ENCODE results near the gene PLP1.
"Not testable (repeated sequence)": the region's sequence is repeated elsewhere in the genome, so short reads cannot be mapped to it uniquely, and the experiment has no call there.

PLP1 gene

DNA sequence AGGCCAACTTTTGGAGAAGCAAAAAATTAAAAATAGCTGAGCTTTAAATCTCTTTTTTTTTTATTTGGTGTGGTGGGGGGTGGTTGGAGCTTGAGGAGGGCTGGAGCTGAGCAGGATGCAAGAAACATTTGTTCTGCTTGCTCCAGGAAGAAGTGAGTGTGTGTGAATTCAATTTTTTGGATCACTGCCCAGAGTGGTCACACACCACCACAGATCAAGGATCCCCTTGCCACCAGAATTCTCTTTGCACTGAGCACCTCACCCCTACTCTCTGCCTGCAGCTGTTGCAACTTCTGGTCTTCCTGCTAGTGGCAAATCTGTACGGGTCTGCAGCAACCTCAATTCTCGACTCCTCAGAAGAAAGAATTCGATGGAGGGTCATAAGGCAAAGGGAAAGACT is 19.9 kb upstream of the PLP1 start:
- no peak for DNase-seq (ENCODE audit: low read depth)
- no peak overlapping the region for H3K4me3 ChIP-seq (ENCODE audit: low read depth, low read length)
- no peak for TF ChIP-seq CTCF (conservative IDR thresholded peaks at IDR 0.05; ENCODE audit: low read depth, low read length)

- no peak overlapping the region for H3K4me3 ChIP-seq (ENCODE audit: low read depth, low read length)
- no peak for DNase-seq (ENCODE audit: low read depth)
- no peak for TF ChIP-seq CTCF (conservative IDR thresholded peaks at IDR 0.05; ENCODE audit: low read depth, low read length)
These were observed 18.1 kb upstream of the PLP1 start for GRCh38 chrX:103758555-103758954.

DNA sequence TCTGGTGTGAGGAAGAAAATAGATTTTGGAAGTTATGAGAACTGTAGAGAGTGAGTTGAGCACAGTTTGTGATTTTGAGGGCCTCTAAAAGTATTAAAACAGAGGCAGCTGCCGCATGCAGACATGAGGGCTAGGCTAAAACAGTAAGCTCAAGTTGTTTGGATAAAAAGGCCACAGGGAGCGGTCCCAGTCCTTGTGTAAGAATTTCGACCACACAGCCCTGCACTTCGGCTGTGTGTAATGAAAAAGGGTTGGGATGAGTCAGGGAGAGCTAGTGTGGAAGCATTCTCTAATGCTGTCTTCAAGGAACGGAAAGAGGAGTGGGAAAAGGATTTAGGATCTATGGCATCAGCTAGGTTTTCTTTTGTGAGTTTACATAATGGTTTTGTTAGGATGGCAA is 13.1 kb upstream of the PLP1 start:
- not testable (repeated sequence) for H3K4me3 ChIP-seq (ENCODE audit: low read depth, low read length)
- DNase-seq (ENCODE audit: low read depth) = peak; percentile 19

- DNase-seq (ENCODE audit: low read depth); H3K4me3 ChIP-seq (ENCODE audit: low read depth, low read length): not testable (repeated sequence)
These were observed 9.7 kb upstream of the PLP1 start for GRCh38 chrX:103766813-103767555.

- DNase-seq (ENCODE audit: low read depth) = no peak
- no peak overlapping the region for H3K4me3 ChIP-seq (ENCODE audit: low read depth, low read length)
- no peak for TF ChIP-seq CTCF (conservative IDR thresholded peaks at IDR 0.05; ENCODE audit: low read depth, low read length)
These were observed 3.2 kb upstream of the PLP1 start for GRCh38 chrX:103773445-103773844.

DNA sequence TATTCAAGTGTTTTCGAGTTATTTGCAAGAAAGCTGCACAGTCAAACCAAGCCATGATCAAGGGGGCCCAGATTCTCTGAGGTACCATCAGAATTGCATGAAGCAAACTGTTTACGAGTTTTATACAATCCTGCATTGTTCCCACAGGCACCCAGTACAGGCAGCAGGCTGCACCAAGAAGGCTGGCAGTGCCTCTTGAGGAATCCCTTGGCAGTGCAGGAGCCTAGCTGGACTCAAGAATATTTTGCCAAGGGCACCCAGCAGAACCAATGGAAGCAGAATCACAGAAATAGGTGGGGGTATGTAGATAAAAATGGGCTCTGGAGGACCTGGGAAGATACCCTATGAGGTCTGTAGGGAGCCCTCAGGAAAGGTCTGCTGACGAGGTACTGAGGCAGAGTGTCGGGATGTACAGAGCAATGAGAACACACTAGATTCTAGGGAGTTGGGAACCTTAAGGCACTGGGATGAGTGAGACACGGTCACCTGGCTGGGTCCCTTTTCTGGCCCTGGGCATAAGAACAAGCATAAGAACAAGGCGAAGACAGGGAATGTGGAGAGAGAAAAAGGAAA is 2.5 kb upstream of the PLP1 start:
- no peak overlapping the region for H3K4me3 ChIP-seq (ENCODE audit: low read depth, low read length)
- TF ChIP-seq CTCF (conservative IDR thresholded peaks at IDR 0.05; ENCODE audit: low read depth, low read length) = peak; percentile 56
- DNase-seq (ENCODE audit: low read depth) = peak; percentile 72

DNA sequence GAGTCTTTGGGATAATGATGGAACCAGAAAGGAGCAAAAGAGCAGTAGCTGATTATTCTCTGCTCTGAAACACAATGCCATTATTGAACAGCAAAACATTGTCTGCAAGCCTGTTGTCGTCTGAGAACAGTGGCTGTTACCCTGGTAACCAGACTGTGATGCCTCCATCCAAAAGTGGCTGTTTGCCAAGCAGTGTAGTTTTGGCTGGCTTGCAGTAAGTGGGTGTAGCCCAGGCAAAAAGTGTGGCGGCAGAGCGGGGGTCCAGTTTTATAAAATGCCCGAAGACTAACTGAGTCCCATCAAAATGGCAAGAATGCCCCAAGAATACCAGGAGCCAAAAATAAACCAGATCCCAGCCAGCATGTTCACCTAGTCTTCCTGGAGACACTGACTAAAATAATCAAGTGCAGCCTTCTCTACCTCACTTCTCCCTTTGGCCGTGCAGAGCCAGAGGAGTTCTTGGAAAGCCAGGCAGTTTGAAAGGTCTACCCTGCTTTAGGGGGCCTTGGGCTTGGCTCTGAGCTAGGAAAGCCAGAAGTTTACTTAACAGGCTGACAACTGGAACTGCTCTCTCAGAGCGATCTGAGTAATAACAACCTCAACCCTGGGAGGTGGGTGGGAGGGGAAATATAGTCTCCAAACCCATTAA is 2.6 kb downstream of the PLP1 start:
- H3K4me3 ChIP-seq (ENCODE audit: low read depth, low read length) = no peak overlapping the region
- TF ChIP-seq CTCF (conservative IDR thresholded peaks at IDR 0.05; ENCODE audit: low read depth, low read length) = no peak
- peak; percentile 37 for DNase-seq (ENCODE audit: low read depth)
